Measurements from ENCODE around the gene DNAJC17.

GRCh38 chr15:40803688-40804087, 3.6 kb downstream of the DNAJC17 start:
- TF ChIP-seq JUND (IDR thresholded peaks at IDR 0.05) (no peak), CTCF (IDR thresholded peaks at IDR 0.05; ENCODE audit: low read depth, low read length, missing input control) (peak; percentile 27), TAF1 (conservative IDR thresholded peaks at IDR 0.05) (no peak), RAD21 (IDR thresholded peaks at IDR 0.05) (peak; percentile 6 to 28), MAX (IDR thresholded peaks at IDR 0.05) (no peak), ATF3 (IDR thresholded peaks at IDR 0.05) (no peak), SP1 (IDR thresholded peaks at IDR 0.05) (peak; percentile 22), EGR1 (IDR thresholded peaks at IDR 0.05; ENCODE audit: low read depth in 2 of 2) (no peak), NR2F2 (IDR thresholded peaks at IDR 0.05) (no peak), REST (IDR thresholded peaks at IDR 0.05) (no peak)

Data from liver (tissue), 3 donors.